ENCODE results near the gene LORICRIN. TPM values are rescaled to one million over a fixed set of nuclear protein-coding genes. Genes with fewer than 3 reads are reported as not detected.

LORICRIN gene
- total and polyA plus RNA-seq, 2 of the 4 experiments (the other 2 are of a cell fraction) = not detected

DNA sequence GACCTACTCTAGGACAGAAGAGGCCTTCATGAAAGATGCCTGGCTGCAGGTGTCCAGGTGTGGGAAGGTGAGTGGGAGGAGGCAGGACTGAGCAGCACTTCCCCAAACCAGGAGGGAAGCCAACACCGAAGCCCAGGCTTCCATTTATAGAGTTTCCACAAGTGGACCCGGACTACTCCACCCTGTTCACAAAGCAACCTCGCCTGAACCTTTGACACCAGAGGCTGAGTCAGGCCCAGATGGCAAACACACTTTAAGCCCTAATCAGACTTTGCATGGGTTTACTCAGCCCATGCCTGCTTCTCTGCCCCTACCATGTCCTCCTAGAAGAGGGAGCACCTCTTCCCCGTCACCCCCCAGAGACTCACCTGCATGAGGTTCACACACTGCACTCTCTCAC, 28.1 kb upstream of the LORICRIN start:
- in situ Hi-C loops (cut with MboI; ENCODE audit: low sequenced_read_pairs) = no loop called here
- no peak for DNase-seq

More for the DNA sequence above, 28.1 kb upstream of the LORICRIN start:
- Histone ChIP-seq H2AK5ac (ENCODE audit: low read depth, low read length) (no peak overlapping the region), H3K4me2 (ENCODE audit: low read depth, low read length) (no peak overlapping the region), H3K4ac (ENCODE audit: low read depth, low read length) (no peak overlapping the region), H2BK5ac (ENCODE audit: low read depth, low read length, poor library complexity, severe bottlenecking) (no peak overlapping the region), H3K9me1 (ENCODE audit: insufficient read depth, low read length) (no peaks in the 10 kb centered on the region), H2AK9ac (replicated peaks; ENCODE audit: low read depth, low read length, poor library complexity) (no peak overlapping the region), H4K5ac (ENCODE audit: low read depth, low read length) (no peak overlapping the region), H3K27ac (ENCODE audit: insufficient read depth, low read length) (no peak overlapping the region), H2BK20ac (ENCODE audit: low read depth, low read length) (no peak overlapping the region), H3K18ac (ENCODE audit: low read depth, low read length) (no peak overlapping the region), H3K9ac (ENCODE audit: low read depth, low read length) (no peak overlapping the region), H3K9me3 (ENCODE audit: control insufficient read depth, insufficient read depth, low read length) (no peaks in the 10 kb centered on the region), H2AFZ (replicated peaks; ENCODE audit: low read length, poor library complexity) (no peak overlapping the region), H2BK15ac (ENCODE audit: low read depth, low read length) (no peak overlapping the region), H3K27me3 (ENCODE audit: control insufficient read depth, insufficient read depth, low read length) (no peaks in the 10 kb centered on the region), H4K8ac (ENCODE audit: low read depth in 2 of 2, low read length in 2 of 2) (no peak overlapping the region), H3K4me1 (ENCODE audit: control insufficient read depth, insufficient read depth, low read length) (no peaks in the 10 kb centered on the region), H3K56ac (ENCODE audit: extremely low read depth, insufficient read depth, low read length) (no peak overlapping the region), H3K4me3 (ENCODE audit: insufficient read depth, low read depth, low read length) (no peak overlapping the region), H2BK120ac (ENCODE audit: low read depth, low read length) (no peak overlapping the region), H3K79me1 (ENCODE audit: low read depth in 1 of 2, low read length in 2 of 2) (no peaks in the 10 kb centered on the region), H3K36me3 (ENCODE audit: control insufficient read depth, insufficient read depth, low read length) (no peaks in the 10 kb centered on the region), H4K91ac (ENCODE audit: insufficient read depth, low read depth, low read length) (no peak overlapping the region), H4K20me1 (ENCODE audit: insufficient read depth, low read length) (no peaks in the 10 kb centered on the region), H3K14ac (replicated peaks; ENCODE audit: low read depth, low read length) (no peak overlapping the region), H3K23ac (ENCODE audit: low read depth, low read length) (no peak overlapping the region)
- dilution Hi-C loops (cut with HindIII; ENCODE audit: low sequenced_read_pairs, unreplicated experiment) = no loop called here
- no peak for TF ChIP-seq CEBPB (IDR thresholded peaks at IDR 0.05; ENCODE audit: low read depth, low read length)
- no peak for TF ChIP-seq RCOR1 (IDR thresholded peaks at IDR 0.05; ENCODE audit: insufficient replicate concordance, low read length)
- TF ChIP-seq, protein P1, sequence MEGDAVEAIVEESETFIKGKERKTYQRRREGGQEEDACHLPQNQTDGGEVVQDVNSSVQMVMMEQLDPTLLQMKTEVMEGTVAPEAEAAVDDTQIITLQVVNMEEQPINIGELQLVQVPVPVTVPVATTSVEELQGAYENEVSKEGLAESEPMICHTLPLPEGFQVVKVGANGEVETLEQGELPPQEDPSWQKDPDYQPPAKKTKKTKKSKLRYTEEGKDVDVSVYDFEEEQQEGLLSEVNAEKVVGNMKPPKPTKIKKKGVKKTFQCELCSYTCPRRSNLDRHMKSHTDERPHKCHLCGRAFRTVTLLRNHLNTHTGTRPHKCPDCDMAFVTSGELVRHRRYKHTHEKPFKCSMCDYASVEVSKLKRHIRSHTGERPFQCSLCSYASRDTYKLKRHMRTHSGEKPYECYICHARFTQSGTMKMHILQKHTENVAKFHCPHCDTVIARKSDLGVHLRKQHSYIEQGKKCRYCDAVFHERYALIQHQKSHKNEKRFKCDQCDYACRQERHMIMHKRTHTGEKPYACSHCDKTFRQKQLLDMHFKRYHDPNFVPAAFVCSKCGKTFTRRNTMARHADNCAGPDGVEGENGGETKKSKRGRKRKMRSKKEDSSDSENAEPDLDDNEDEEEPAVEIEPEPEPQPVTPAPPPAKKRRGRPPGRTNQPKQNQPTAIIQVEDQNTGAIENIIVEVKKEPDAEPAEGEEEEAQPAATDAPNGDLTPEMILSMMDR (conservative IDR thresholded peaks at IDR 0.05; ENCODE audit: low read depth, low read length) = no peak
- no peak for TF ChIP-seq MAZ (IDR thresholded peaks at IDR 0.05; ENCODE audit: borderline replicate concordance, low read depth, low read length)
- TF ChIP-seq MXI1 (IDR thresholded peaks at IDR 0.05; ENCODE audit: borderline replicate concordance, low read depth, low read length) = no peak
- no peak for TF ChIP-seq USF2 (IDR thresholded peaks at IDR 0.05; ENCODE audit: low read depth, low read length)
- TF ChIP-seq CHD1 (IDR thresholded peaks at IDR 0.05; ENCODE audit: low read depth, low read length) = no peak
- intact Hi-C loops (cut with micrococcal nuclease) = no loop called here
- ChIA-PET CTCF (interaction anchor here (0.5 kb wide), 1 partner anchor 19 kb away, joined by 3 read pairs; no protein-coding TSS in a partner anchor), POLR2A (ENCODE audit: unreplicated experiment) (no interaction called here)
- no TSS peak for BruUV-seq (replicated peaks)
- no CpG with 5 or more reads among the region's 4 CpGs for WGBS, 2 experiments (ENCODE audit: extremely low coverage in 2 of 2, insufficient read length in 1 of 2)
- no peak for ATAC-seq (ENCODE audit: low read depth)

All from IMR-90 (cell line).